NOMO-1 treated with DMSO at 0.1 percent for 48 hours (cell line): ENCODE measurements around the gene ARHGEF19.

ENCODE experiments used
- DNase-seq: peaks from one replicate; lab custom pipeline; 2025; ENCODE audit not compliant: unreplicated experiment; lab: John Stamatoyannopoulos, UW

Gene ARHGEF19

DNA sequence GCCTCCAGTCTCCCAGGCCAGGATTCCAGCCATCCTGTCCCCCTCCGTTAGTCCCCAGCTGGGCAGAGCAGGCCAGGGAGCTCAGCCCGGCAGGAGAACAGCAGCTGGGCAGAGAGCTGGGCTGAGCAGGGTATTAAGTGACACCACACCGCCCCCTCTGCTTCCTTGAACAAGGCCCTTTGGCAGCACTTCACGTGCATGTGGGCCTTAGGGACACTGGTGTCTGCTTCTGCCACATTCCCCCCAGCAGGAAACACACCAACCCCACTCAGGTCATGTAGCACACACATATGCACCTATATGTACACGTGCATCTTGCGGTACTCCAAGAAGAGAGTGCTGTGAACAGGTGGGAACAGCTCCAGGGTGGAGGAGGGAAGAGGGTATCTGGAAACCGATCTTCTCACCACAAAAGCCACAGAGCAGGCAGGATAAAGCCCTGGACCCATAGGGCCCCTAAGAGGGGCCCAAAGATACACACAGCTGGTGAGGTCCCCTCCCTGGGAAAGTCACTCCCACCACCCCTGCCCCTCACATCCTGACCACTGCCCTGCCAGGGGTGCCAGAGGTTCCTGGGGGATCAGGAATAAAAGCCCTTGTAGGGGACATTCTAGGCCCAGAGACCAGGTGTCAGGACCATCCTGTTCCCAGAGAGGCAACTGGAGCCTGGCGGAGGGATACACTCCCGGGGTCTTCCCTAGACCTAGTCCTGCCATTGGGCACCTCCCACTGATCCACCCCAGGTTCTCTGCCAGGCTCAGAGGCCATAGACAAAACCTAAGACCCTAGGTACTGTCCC, 61.1 kb downstream of the ARHGEF19 start:
- DNase-seq = no peak

DNA sequence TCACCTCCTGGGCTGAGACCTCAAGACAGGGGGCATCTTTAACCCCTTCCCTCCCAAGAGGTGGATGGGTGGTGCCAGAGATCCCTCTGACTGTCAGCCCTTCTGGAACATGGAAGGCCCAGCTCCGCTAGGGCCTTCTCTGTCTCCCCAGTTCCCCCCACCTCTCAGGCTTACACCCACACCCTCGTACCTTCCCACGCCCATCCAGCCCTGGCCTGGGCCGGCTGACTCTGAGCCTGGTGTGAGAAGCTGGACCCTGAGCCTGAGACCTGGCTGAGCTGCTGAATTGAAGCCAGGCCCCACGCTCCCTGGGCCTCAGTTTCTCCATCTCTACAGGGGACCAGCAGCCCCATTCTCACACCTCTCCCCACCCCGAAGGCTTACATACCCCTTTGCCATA, 61.9 kb downstream of the ARHGEF19 start:
- no peak for DNase-seq

DNA sequence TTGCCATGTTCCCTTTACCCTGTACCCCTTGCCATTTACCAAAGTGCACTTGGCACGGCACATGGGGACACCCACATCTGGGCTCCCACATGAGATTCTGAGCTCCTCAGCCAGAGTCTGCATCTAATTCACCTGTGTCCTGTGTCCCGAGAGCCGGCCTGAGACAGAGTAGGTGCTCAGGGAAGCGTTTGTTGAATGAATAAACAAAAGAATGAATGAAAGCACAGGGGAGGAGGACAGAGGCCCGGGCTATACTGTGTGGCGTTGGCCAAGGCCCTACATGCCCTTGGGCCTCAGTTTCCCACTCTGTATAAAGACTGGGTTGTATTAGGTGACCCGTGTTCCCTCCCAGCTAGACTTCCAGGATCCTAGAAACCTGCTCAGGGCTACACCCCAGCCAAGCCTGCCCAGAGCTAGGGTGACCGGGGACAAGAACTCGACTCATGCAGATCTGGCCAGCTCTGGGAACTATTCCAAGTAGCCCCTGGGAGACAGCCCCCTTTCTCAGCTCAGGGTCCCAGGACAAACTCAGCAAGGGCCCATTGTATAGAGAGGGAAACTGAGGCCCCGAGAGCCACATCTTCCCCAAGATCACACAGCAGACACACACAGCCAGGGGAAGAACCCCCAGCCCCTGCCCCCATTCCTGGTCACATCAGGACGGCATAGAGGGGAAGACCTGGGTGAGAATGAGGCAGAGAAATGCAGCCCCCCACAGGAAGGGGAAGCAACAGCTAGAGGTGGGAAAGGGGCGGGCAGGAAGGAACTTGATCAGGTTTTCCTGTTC, 62.6 kb downstream of the ARHGEF19 start:
- DNase-seq = no peak

DNA sequence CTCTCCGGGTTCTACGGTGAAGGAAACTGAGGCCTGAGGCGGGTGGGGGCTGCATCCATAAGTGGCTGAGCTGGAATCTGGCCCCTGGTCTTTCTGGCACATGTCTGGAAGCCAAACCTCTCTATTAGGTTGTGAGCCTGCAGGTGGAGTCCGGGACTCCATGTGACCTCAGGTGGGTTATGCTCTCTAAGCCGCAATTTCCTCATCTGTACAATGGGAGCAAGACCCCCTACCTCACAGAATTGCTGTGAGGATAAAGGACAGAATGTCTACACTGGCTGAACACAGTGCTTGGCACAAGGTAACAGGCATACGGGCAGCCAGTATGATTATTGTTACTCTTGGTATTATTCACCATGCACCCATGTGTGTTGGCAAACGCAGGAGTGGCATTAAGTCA, 63.3 kb downstream of the ARHGEF19 start:
- no peak for DNase-seq

DNA sequence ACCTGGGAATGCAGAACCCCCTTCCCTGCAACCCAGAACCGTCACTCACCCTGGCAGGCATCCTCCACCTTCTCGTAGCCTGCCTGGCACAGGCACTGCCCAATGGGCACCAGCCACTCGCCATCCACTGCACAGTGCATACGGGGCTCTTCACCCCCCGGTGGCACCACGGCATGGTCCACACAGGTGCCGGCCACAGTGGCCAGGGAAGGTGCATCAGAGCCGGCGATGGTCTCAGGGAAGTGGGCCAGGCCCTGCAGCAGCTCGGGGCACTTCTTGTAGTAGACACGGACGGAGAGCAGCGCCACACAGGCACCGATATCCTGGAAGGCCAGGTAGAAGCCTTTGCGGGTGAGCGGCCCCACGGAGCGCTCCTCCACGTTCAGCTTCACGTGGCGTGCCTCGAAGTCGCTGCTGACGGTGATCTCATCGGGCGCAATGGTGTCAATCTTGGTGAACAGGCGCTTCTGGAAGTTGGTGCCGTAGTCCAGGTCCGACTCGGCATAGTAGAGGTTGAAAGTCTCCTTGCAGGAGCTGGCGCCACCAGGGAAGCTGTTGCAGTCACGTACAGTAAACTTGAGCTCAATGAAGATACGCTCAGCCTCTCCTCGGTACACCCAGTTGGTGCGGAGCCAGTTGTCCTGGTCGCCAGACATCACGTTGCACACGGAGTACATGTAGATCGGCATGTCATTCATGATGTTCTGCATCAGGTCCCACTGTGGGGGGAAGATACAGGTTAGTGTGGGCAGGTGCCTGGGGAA, 63.9 kb downstream of the ARHGEF19 start:
- no peak for DNase-seq
